ENCODE data around the gene CCT5. TPM values are rescaled to one million over a fixed set of nuclear protein-coding genes. Genes with fewer than 3 reads are reported as not detected.

CCT5 gene
- total RNA-seq, result 93.2 TPM
- long read RNA-seq, transcript CCT5-201 (11 exons, 3,675 nt), result major isoform, 243 of 248 reads
- long read RNA-seq, partial matches to known transcripts, result 2 of 248 reads
- long read RNA-seq, other reads (novel, unspliced or antisense), result 3 of 248 reads

DNA sequence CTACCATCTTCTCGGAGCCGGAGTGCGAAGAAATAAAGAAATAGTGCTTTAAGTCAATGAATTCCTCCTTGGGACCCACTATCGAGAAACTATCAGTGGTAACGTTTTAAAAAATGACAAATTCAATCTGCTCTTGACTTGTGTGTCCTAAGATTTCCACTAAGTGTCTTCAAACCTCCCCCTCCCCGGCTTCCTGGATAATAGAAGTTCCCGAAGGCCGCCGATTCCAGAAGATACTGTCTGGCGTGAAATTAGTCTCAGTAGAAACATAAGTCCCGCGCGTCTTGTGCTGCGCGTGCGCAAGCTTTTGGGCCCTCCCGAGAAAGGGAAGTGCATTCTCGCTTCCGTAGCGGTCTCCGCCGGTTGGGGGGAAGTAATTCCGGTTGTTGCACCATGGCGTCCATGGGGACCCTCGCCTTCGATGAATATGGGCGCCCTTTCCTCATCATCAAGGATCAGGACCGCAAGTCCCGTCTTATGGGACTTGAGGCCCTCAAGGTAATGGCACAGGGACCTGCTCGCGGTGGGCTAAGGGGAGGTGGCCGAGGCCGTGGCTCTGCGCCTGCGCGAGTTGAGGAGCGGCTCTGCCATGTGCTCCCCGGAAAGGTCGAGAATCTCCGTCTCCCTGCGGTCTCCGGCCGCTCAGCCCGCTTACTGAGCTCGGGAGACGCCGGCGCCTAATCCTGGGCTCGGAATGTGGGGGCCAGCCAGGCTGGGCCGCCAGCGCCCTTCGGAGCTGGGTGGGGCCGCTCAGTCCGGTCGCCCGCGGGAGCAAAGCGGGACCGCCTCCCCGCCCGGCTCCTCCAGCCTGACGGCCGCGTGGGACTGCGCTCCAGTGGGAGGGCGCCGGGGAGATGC is at the start of gene CCT5:
TSS of gene CCT5 (plus strand) at position 333 of the 858 bp plus-strand sequence. CDS start at position 394, 61 bp downstream.
- Histone ChIP-seq H3K4me3 (peak within 1 kb of the TSS; percentile 99), H3K4me1 (peaks cover 48% of the 10 kb centered on the region), H3K27me3 (ENCODE audit: low read depth) (no peaks in the 10 kb centered on the region), H3K9me3 (replicated peaks) (no peaks in the 10 kb centered on the region), H3K36me3 (peaks cover 9% of the 10 kb centered on the region), H3K27ac (replicated peaks) (peak within 1 kb of the TSS; percentile 98)
- TF ChIP-seq, protein P1, sequence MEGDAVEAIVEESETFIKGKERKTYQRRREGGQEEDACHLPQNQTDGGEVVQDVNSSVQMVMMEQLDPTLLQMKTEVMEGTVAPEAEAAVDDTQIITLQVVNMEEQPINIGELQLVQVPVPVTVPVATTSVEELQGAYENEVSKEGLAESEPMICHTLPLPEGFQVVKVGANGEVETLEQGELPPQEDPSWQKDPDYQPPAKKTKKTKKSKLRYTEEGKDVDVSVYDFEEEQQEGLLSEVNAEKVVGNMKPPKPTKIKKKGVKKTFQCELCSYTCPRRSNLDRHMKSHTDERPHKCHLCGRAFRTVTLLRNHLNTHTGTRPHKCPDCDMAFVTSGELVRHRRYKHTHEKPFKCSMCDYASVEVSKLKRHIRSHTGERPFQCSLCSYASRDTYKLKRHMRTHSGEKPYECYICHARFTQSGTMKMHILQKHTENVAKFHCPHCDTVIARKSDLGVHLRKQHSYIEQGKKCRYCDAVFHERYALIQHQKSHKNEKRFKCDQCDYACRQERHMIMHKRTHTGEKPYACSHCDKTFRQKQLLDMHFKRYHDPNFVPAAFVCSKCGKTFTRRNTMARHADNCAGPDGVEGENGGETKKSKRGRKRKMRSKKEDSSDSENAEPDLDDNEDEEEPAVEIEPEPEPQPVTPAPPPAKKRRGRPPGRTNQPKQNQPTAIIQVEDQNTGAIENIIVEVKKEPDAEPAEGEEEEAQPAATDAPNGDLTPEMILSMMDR (IDR thresholded peaks at IDR 0.05; ENCODE audit: borderline replicate concordance), result no peak
- peak; percentile 92 for DNase-seq
- intact Hi-C loops (cut with micrococcal nuclease), result no loop called here

DNA sequence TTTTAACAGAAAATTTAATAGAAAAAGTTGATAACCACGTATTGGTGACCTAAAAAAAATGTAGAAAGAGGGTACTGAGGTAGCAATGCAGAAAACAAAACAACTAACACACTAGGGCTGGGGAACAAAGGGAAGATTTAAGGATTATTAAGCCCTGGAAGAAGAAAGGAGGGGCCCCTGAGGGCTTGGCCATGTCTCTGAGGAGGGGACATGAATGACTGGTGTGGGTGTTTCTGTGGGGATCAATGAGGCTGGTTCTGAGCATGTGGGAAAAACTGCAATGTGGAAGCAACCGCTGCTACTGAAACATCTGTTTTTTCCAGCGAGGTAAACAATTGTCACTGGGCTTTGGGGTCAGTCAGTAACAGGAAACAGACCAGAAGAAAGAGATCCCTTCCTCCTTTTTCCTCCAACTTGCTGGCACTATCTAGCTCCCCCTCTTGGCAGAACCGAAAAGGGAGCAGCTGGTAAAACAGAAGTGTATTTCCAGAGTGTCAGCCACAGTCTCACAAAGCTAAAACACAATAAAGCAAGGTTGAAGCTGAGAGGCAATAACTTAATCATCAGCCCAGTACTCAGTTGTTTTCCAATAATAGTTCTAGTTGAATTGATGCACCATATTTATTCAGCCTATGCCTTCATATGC is 48.7 kb upstream of the CCT5 start:
- intact Hi-C loops (cut with micrococcal nuclease), result no loop called here
- Histone ChIP-seq H3K36me3 (peaks cover 2% of the 10 kb centered on the region), H3K4me1 (no peaks in the 10 kb centered on the region), H3K4me3 (no peak overlapping the region), H3K27me3 (ENCODE audit: low read depth) (no peaks in the 10 kb centered on the region), H3K9me3 (replicated peaks) (peaks cover 22% of the 10 kb centered on the region), H3K27ac (replicated peaks) (no peak overlapping the region)
- TF ChIP-seq, protein P1 (IDR thresholded peaks at IDR 0.05; ENCODE audit: borderline replicate concordance), result peak; percentile 37
- DNase-seq, result no peak

DNA sequence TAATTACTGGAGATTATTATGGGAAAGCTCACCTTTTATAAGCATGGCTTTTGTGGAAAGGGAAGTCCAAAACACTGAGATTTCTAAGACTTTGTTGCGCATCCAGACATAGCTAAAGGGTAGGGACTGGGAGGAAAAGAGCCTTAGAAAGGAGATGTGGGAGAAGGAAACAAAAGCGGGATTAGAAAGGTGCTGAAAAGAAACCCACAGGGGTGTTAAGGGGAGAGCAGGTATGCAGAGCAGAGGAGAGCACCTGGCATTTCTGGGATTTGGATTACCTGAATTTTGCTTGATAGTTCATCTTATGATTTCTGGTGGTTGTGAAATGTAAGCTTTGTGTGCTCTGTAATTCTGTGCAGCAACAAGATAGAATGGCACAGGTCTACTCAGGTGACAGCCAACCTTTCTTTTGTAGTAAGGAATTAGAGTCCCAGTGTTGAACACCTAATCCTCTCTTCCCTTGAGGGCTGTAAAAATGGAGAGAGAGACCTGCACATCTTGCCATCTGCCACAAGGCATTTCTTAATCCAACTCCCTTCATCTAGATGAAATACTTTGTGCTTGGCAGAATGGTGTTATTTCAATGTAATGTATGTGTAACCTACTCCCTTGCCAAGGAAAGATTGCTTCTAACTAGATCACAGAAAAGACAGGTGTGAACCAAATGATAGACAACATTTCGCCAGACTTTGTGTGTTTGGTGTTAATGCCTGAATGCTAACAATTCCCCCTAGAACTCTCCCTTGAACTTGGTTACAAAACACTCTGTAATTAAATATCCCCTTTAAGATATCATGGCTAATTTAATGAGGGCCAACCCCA is 47.8 kb upstream of the CCT5 start:
- H3K27me3 ChIP-seq (ENCODE audit: low read depth), result no peaks in the 10 kb centered on the region
- peaks cover 17% of the 10 kb centered on the region for H3K9me3 ChIP-seq (replicated peaks)
- H3K36me3 ChIP-seq, result peaks cover 2% of the 10 kb centered on the region
- TF ChIP-seq, protein P1 (IDR thresholded peaks at IDR 0.05; ENCODE audit: borderline replicate concordance), result no peak
- no peaks in the 10 kb centered on the region for H3K4me1 ChIP-seq
- DNase-seq, result no peak
- intact Hi-C loops (cut with micrococcal nuclease), result no loop called here
- no peak overlapping the region for H3K4me3 ChIP-seq
- H3K27ac ChIP-seq (replicated peaks), result no peak overlapping the region

DNA sequence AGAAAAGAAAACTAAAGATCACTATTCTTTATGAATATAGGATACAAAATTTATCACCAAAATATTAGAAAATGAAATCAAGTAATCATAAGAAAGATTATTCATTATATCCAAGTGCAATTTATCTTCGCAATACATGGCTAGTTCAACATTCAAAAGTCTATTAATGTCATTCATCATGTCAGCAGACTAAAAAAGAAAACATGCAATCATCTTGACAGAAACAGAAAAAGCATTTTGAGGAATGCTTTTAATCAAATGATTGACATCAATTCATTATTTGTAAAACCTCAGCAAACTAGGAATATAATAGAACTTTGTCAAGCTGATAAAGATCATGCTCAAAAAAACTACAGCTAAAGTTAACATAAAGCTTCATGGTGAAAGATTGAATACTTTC is 41.1 kb upstream of the CCT5 start:
- Histone ChIP-seq H3K4me3 (no peak overlapping the region), H3K4me1 (no peaks in the 10 kb centered on the region), H3K27me3 (ENCODE audit: low read depth) (no peaks in the 10 kb centered on the region), H3K9me3 (replicated peaks) (no peaks in the 10 kb centered on the region), H3K36me3 (no peaks in the 10 kb centered on the region), H3K27ac (replicated peaks) (no peak overlapping the region)
- intact Hi-C loops (cut with micrococcal nuclease), result no loop called here
- no peak for DNase-seq
- TF ChIP-seq, protein P1 (IDR thresholded peaks at IDR 0.05; ENCODE audit: borderline replicate concordance), result no peak

DNA sequence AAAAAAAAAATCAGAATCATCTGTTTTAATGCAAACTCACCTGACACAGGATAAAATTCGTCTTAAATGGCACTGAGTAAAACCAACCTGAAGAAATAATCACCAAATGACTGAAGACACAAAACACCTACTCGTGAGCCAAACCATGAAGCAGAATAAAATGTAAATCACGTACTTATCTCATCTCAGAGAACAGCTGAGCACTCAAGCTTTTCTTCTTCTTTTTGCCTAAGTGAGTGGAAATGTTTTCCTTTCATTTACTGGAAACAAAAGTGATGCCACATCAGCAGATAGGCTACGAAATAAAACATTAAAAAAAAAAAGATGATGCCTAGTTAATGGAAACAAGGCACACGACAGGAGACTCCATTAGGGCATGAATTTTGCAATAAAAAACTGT is 36.8 kb upstream of the CCT5 start:
- no peaks in the 10 kb centered on the region for H3K9me3 ChIP-seq (replicated peaks)
- H3K4me1 ChIP-seq, result no peaks in the 10 kb centered on the region
- H3K36me3 ChIP-seq, result no peaks in the 10 kb centered on the region
- intact Hi-C loops (cut with micrococcal nuclease), result no loop called here
- H3K4me3 ChIP-seq, result no peak overlapping the region
- TF ChIP-seq, protein P1 (IDR thresholded peaks at IDR 0.05; ENCODE audit: borderline replicate concordance), result no peak
- no peak for DNase-seq
- no peaks in the 10 kb centered on the region for H3K27me3 ChIP-seq (ENCODE audit: low read depth)
- H3K27ac ChIP-seq (replicated peaks), result no peak overlapping the region

Data from left ventricle myocardium inferior (tissue), 1 donor.